ENCODE results near the gene OLFML2B.

The OLFML2B gene

GRCh38 chr1:161978011-161978790, 45.5 kb downstream of the OLFML2B start:
- DNase-seq (ENCODE audit: low read depth), result no peak

- no peak for DNase-seq (ENCODE audit: low read depth)
Observed at GRCh38 chr1:161973924-161974845, 49.5 kb downstream of the OLFML2B start.

GRCh38 chr1:161972828-161973227, 50.8 kb downstream of the OLFML2B start:
- no peak for DNase-seq (ENCODE audit: low read depth)

GRCh38 chr1:161970633-161971032, 53.0 kb downstream of the OLFML2B start:
- DNase-seq (ENCODE audit: low read depth), result no peak

- DNase-seq (ENCODE audit: low read depth), result no peak
Observed at GRCh38 chr1:161970036-161970435, 53.6 kb downstream of the OLFML2B start.

- no peak for DNase-seq (ENCODE audit: low read depth)
Observed at GRCh38 chr1:161966067-161966466, 57.6 kb downstream of the OLFML2B start.

- peak; percentile 29 for DNase-seq (ENCODE audit: low read depth)
Observed at GRCh38 chr1:161962091-161962887, 61.4 kb downstream of the OLFML2B start.

GRCh38 chr1:161958425-161958824, 65.2 kb downstream of the OLFML2B start:
- DNase-seq (ENCODE audit: low read depth), result peak; percentile 12

- no peak for DNase-seq (ENCODE audit: low read depth)
Observed at GRCh38 chr1:161956930-161957329, 66.7 kb downstream of the OLFML2B start.

GRCh38 chr1:161956097-161956496, 67.6 kb downstream of the OLFML2B start:
- no peak for DNase-seq (ENCODE audit: low read depth)

- DNase-seq (ENCODE audit: low read depth), result no peak
Observed at GRCh38 chr1:161955606-161956005, 68.1 kb downstream of the OLFML2B start.

- no peak for DNase-seq (ENCODE audit: low read depth)
Observed at GRCh38 chr1:161954466-161954865, 69.2 kb downstream of the OLFML2B start.

GRCh38 chr1:161954050-161954449, 69.6 kb downstream of the OLFML2B start:
- DNase-seq (ENCODE audit: low read depth), result no peak

GRCh38 chr1:161953256-161953920, 70.3 kb downstream of the OLFML2B start:
- no peak for DNase-seq (ENCODE audit: low read depth)

- no peak for DNase-seq (ENCODE audit: low read depth)
Observed at GRCh38 chr1:161952607-161953172, 71.0 kb downstream of the OLFML2B start.

- DNase-seq (ENCODE audit: low read depth), result no peak
Observed at GRCh38 chr1:161951646-161952045, 72.0 kb downstream of the OLFML2B start.

- DNase-seq (ENCODE audit: low read depth), result no peak
Observed at GRCh38 chr1:161950377-161950776, 73.3 kb downstream of the OLFML2B start.

GRCh38 chr1:161949548-161949947, 74.1 kb downstream of the OLFML2B start:
- no peak for DNase-seq (ENCODE audit: low read depth)

- no peak for DNase-seq (ENCODE audit: low read depth)
Observed at GRCh38 chr1:161948435-161948834, 75.2 kb downstream of the OLFML2B start.

- DNase-seq (ENCODE audit: low read depth), result no peak
Observed at GRCh38 chr1:161946071-161946987, 77.3 kb downstream of the OLFML2B start.

Measured in activated T-cell treated with anti-CD3 and anti-CD28 coated beads for 48 hours (primary cell).